22Rv1 (cell line): ENCODE data around the gene RERE.
A peak's percentile ranks its signal among the peaks of the same experiment; 100 is the strongest.

Experiments used
- H3K27ac ChIP-seq: fragments of 450-650 bp; 2 replicates; pipeline ENCODE4 v1.5.1; 2017
- ZFX ChIP-seq: fragments of 450-650 bp; IDR thresholded peaks from 2 replicates; pipeline ENCODE4 v1.6.1; 2017; ENCODE audit warnings: antibody characterized with exemption, borderline replicate concordance
- TF ChIP-seq, protein P1 (sequence below): fragments of 450-650 bp; IDR thresholded peaks from 2 replicates; pipeline ENCODE4 v1.5.1; 2017; ENCODE audit warnings: mild to moderate bottlenecking

Gene RERE

DNA sequence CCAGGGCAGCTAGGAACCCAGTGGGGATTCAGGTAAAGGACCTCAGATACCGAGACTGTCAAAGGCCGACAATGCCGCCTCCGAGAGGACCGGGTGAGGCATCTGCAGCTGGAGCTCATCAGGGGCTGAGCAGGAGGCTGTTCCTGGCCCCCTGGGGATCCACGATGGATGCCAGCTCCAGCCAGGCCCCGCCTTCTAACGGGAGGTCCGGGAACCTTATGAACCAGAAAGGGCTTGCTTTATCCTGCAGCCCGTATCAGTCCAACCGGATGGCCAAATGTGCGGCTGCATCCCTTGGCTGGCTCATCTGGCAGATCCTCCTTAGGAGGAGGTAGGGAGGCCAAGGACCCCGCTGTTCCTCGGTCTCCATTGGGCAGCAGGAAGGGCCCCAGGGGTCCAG, 467.5 kb downstream of the RERE start:
- H3K27ac ChIP-seq = no peak overlapping the region

DNA sequence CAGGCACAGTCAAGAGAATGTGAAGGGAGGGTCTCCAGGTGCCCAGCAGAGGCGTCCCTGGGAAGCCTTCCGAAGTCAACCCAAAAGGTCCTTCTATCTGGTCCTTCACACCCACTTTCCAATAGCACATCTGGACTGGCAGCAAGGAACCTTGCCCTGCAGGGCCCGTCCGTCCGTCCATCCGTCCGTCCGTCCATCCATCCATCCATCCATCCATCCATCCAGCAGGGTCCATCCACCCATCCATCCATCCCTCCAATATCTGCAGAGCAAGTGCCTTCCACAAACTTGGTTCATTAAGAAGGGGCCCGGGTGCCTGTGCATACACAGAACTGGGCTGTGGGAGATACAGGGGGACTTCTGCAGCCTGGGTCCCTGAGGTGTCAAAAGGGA, 468.0 kb downstream of the RERE start:
- H3K27ac ChIP-seq = no peak overlapping the region
- no peak for TF ChIP-seq ZFX
- TF ChIP-seq, protein P1, sequence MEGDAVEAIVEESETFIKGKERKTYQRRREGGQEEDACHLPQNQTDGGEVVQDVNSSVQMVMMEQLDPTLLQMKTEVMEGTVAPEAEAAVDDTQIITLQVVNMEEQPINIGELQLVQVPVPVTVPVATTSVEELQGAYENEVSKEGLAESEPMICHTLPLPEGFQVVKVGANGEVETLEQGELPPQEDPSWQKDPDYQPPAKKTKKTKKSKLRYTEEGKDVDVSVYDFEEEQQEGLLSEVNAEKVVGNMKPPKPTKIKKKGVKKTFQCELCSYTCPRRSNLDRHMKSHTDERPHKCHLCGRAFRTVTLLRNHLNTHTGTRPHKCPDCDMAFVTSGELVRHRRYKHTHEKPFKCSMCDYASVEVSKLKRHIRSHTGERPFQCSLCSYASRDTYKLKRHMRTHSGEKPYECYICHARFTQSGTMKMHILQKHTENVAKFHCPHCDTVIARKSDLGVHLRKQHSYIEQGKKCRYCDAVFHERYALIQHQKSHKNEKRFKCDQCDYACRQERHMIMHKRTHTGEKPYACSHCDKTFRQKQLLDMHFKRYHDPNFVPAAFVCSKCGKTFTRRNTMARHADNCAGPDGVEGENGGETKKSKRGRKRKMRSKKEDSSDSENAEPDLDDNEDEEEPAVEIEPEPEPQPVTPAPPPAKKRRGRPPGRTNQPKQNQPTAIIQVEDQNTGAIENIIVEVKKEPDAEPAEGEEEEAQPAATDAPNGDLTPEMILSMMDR = no peak

More for the DNA sequence above, 467.5 kb downstream of the RERE start:
- TF ChIP-seq ZFX = no peak
- TF ChIP-seq, protein P1 = no peak

DNA sequence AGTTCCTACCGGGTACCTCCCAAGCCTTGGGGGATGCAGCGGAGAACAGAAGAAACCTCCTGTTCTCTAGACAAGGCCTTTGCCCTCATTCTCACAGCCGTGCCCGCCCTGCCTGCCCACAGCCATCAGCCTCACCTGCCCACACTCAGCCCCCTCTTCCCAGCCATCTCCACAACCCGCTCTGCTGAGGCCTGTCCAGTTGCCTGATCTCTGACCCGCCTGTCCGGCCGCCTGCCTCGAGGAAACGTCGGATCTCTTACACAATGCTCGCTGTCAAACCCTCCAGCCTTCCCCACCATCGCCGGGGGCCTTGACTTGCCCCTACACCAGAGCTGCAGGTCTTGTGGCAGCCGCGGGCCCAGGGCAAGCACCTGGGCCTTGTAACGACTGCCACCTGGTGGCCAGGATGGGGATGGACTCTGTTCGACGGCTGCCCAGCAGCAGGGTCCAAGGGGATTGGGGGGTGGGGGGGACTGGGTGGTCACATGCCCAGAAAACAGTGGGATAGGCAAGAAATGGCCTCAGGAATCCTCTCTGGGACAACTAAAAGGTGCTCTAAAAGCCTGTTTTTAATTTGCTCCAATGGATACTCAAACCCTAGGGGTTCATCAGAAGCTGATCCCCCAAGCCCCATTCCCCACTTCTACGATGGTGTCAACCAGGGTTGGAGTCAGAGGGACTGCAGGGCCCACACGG, 468.5 kb downstream of the RERE start:
- TF ChIP-seq, protein P1 = peak; percentile 90
- TF ChIP-seq ZFX = no peak
- no peak overlapping the region for H3K27ac ChIP-seq

DNA sequence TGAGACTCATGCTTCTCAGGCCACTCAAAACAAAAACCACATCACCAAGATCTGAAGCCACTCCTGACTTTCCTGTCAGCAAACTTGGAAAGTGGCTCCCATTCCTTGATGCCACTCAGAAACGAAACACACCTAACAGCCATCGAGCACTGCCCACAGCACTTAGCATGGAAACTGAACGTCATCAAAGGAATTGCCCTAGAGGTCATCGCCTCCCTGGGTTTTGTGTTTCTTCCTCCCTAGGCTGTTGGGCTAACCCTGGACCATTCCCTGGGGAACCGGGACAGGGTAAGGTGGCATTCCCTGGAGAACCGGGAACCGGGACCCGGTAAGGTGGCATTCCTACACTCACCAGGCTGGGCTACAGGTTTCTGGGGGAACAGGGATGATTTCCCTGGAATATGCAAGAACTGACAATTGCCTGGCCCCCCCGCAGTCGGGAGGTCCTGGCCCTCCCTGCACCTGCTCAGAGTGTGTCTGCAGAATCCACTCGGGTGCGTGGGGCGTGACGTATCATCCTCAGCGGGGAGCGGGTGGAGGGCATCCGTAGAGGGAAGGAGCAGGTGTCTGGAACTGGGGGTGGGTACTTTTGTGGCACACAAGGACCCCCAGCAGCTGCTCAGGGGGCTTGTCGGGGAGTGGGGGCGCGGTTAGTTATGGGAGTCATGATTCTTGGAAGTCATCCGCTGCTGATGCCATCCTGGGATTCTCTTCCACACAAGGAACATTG, 469.2 kb downstream of the RERE start:
- H3K27ac ChIP-seq = no peak overlapping the region
- TF ChIP-seq ZFX = no peak
- TF ChIP-seq, protein P1 = no peak

DNA sequence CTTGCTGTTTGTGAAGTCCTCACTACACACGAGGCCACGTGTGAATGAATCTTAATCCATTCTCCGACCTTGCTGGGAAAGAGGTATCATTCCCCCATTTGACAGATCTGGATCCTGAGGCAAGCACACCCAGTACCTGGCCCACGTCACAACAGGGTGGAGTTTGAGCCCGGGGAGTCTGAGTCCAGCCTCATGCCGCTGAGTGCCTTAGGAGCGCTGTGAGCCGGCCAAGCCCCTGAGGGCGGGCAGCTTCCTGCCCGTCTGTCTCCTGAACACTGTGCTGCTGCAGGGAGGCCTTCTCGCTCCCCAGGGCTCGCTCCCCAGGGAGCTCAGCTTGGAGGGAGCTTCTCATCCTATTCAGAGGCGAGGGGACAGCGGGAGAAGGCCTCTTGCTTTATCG, 469.8 kb downstream of the RERE start:
- TF ChIP-seq ZFX = no peak
- TF ChIP-seq, protein P1 = no peak
- no peak overlapping the region for H3K27ac ChIP-seq

DNA sequence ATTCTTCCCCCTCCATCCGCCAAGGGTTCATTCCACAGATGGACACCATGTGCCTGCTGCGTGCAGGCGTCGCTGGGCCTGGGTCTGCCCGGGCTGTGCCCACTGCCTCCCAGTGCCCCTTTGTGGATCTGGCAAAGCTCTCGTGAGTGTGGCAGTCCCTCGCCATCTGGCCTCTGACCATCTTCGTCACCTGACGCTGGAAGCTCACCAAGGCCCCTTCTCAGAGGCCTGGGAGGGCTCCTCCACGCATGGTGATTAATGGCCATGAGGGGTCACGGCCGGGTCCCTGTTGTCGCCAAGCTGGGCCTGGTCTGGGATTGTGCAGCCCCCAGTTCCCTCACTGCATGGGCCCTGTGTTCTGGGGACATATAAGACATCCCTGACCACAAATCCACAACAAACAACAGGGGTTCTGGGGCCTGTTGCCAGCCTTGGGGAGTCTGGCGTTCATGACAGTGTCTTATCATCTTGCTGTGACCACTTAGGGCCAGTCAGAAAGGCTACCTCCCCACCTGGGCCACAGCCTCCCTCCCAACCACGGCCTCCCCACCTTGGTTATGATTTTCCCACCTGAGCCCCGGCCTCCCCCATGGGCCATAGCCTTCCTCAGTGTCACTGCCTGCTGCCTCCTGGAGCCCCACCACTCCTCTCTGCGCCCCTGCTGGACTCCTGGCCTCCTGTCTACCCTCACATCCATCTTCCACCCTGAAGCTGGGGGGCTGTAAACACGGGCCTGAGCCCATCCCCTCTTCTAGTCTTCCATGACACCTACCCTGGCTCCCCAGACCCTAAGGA, 471.6 kb downstream of the RERE start:
- TF ChIP-seq ZFX = no peak
- TF ChIP-seq, protein P1 = no peak
- no peak overlapping the region for H3K27ac ChIP-seq
